ENCODE measurements around the gene DONSON. TPM values are rescaled to one million over a fixed set of nuclear protein-coding genes. Genes with fewer than 3 reads are reported as not detected.
"Not testable (repeated sequence)": the region's sequence is repeated elsewhere in the genome, so short reads cannot be mapped to it uniquely, and the experiment has no call there.

The DONSON gene
- total and polyA plus RNA-seq, 12 donors = 3.3 to 17.9 (median 5.6) TPM

GRCh38 chr21:33578959-33579542 is 9.4 kb downstream of the DONSON start:
- intact Hi-C loops (cut with DNase I) = no loop called here
- no peak overlapping the region for H3K4me3 ChIP-seq
- H3K36me3 ChIP-seq = peaks cover 0 to 85% (median 38%) of the 10 kb centered on the region in 9 donors
- no peaks in the 10 kb centered on the region for H3K27me3 ChIP-seq
- 86 to 90% methylated on average over 7 of the region's 7 CpGs for WGBS, 2 donors
- ATAC-seq = peak in 1 of 8 donors; percentile 48
- H3K9me3 ChIP-seq = no peaks in the 10 kb centered on the region
- peak overlapping the region in 3 of 10 donors; percentile 11 to 35 (median 20) for H3K27ac ChIP-seq
- no peak for TF ChIP-seq CTCF (IDR thresholded peaks at IDR 0.05)
- peaks cover 0 to 19% (median 0%) of the 10 kb centered on the region in 9 donors for H3K4me1 ChIP-seq
- no peak for DNase-seq

- 84 to 85% methylated on average over 2 of the region's 2 CpGs for WGBS, 2 donors
- H3K9me3 ChIP-seq = no peaks in the 10 kb centered on the region
- peaks cover 0 to 19% (median 0%) of the 10 kb centered on the region in 9 donors for H3K4me1 ChIP-seq
- ATAC-seq (no peak), DNase-seq (no peak)
- H3K4me3 ChIP-seq = no peak overlapping the region
- intact Hi-C loops (cut with DNase I) = no loop called here
- H3K27ac ChIP-seq = no peak overlapping the region
- TF ChIP-seq CTCF (IDR thresholded peaks at IDR 0.05) = no peak
- no peaks in the 10 kb centered on the region for H3K27me3 ChIP-seq
- H3K36me3 ChIP-seq = peaks cover 0 to 90% (median 47%) of the 10 kb centered on the region in 9 donors
Observed at GRCh38 chr21:33578214-33578613, 10.3 kb downstream of the DONSON start.

- ATAC-seq = peak in 1 of 8 donors; percentile 33
- 46 to 62% methylated on average over 2 of the region's 2 CpGs for WGBS, 2 donors
Observed at GRCh38 chr21:33576741-33577141, 11.7 kb downstream of the DONSON start.

GRCh38 chr21:33572350-33572749 is 16.1 kb downstream of the DONSON start:
- Histone ChIP-seq H3K9me3 (no peaks in the 10 kb centered on the region), H3K4me3 (no peak overlapping the region), H3K27me3 (no peaks in the 10 kb centered on the region), H3K4me1 (peaks cover 0 to 16% (median 4%) of the 10 kb centered on the region in 9 donors), H3K36me3 (peaks cover 0 to 100% (median 73%) of the 10 kb centered on the region in 9 donors), H3K27ac (no peak overlapping the region)
- intact Hi-C loops (cut with DNase I) = no loop called here
- 20 to 42% methylated on average over 3 of the region's 3 CpGs for WGBS, 2 donors
- ATAC-seq (peak in 3 of 8 donors; percentile 35 to 63 (median 41)), DNase-seq (no peak)
- TF ChIP-seq CTCF (IDR thresholded peaks at IDR 0.05) = no peak

More at GRCh38 chr21:33576741-33577141, 11.7 kb downstream of the DONSON start:
- intact Hi-C loops (cut with DNase I); DNase-seq; H3K4me3 ChIP-seq; H3K27me3 ChIP-seq; H3K9me3 ChIP-seq; H3K27ac ChIP-seq: not testable (repeated sequence)
- H3K4me1 ChIP-seq = peaks cover 0 to 19% (median 4%) of the 10 kb centered on the region in 9 donors
- peaks cover 0 to 91% (median 54%) of the 10 kb centered on the region in 9 donors for H3K36me3 ChIP-seq

GRCh38 chr21:33569991-33570390 is 18.5 kb downstream of the DONSON start:
- Histone ChIP-seq H3K4me1 (peaks cover 0 to 16% (median 4%) of the 10 kb centered on the region in 9 donors), H3K9me3 (no peaks in the 10 kb centered on the region), H3K27me3 (no peaks in the 10 kb centered on the region), H3K36me3 (peaks cover 0 to 100% (median 56%) of the 10 kb centered on the region in 9 donors), H3K4me3 (no peak overlapping the region), H3K27ac (no peak overlapping the region)
- WGBS, 2 donors = 87 to 88% methylated on average over 5 of the region's 5 CpGs
- no peak for DNase-seq
- TF ChIP-seq CTCF (IDR thresholded peaks at IDR 0.05) = no peak
- intact Hi-C loops (cut with DNase I) = no loop called here
- ATAC-seq = peak in 1 of 8 donors; percentile 26

All from heart right ventricle (tissue), 16 donors.